HepG2 (cell line): ENCODE results near the gene AMBRA1. TPM values are rescaled to one million over a fixed set of nuclear protein-coding genes. Genes with fewer than 3 reads are reported as not detected.

Experiments
- ATAC-seq: fragments of 200-7000 bp; cut with Tn5 transposase; 3 replicates; pipeline ENCODE4 v1.9.1; 2020; ENCODE audit warnings: mild to moderate bottlenecking, moderate library complexity
- BruUV-seq: library from RNA; stranded (reverse); fragments of 400-500 nt; replicated peaks from 2 replicates; lab custom pipeline; 2021; lab: Mats Ljungman, UMichigan
- CTCF ChIA-PET: fragments of 300-600 bp; formaldehyde crosslinking; extraction: SDS; loops from one replicate; lab custom pipeline; 2021; ENCODE audit warnings: low total read pairs, inconsistent platforms, low intra/inter-chr PET ratio; lab: Yijun Ruan, JAX
- POLR2A ChIA-PET: fragments of 350-600 bp; sonication (Branson Sonifier 250); formaldehyde crosslinking; loops from one replicate; lab custom pipeline; 2020; ENCODE audit warnings: antibody characterized with exemption, inconsistent platforms; lab: Yijun Ruan, JAX
- DNase-seq: peaks from one replicate; pipeline ENCODE4 v3.0.0-alpha.2; 2015; ENCODE audit warnings: low spot score
- FAIRE-seq: peaks from 3 replicates; lab custom pipeline; 2011; peaks lifted over from hg19 to GRCh38; lab: Jason Lieb, UNC
- H2AFZ ChIP-seq: one replicate; pipeline ENCODE4 v1.6.1; 2011; ENCODE audit warnings: low read length, inconsistent platforms
- H3K27ac ChIP-seq: fragments of 300-600 bp; 3 replicates; pipeline ENCODE4 v1.8.0; 2011; ENCODE audit warnings: mixed run types, mild to moderate bottlenecking, mixed read lengths, low read length, inconsistent platforms; ENCODE audit not compliant: insufficient read depth; ENCODE audit errors: extremely low read length
- H3K27me3 ChIP-seq, 2 experiments: fragments of 200-600 bp in 1 of 2; 2 replicates in 1 of 2; 3 replicates in 1 of 2; pipeline versions ENCODE4 v1.6.0 to v1.8.0; 2011; ENCODE audit warnings: low read length in 2 of 2, mild to moderate bottlenecking in 2 of 2, moderate library complexity in 2 of 2, inconsistent platforms in 1 of 2; ENCODE audit not compliant: insufficient read depth in 2 of 2, control insufficient read depth in 1 of 2
- H3K36me3 ChIP-seq, 2 experiments: fragments of 200-600 bp in 1 of 2; replicated peaks in 1 of 2; 2 replicates in 1 of 2; 3 replicates in 1 of 2; pipeline versions ENCODE4 v1.5.1 to v1.8.0; 2011; ENCODE audit warnings: low read length in 2 of 2, inconsistent platforms in 1 of 2; ENCODE audit not compliant: insufficient read depth in 2 of 2, control insufficient read depth in 1 of 2
- H3K4me1 ChIP-seq: 2 replicates; pipeline ENCODE4 v1.5.1; 2012; ENCODE audit warnings: low read length, inconsistent platforms; ENCODE audit not compliant: insufficient read depth
- H3K4me2 ChIP-seq: 2 replicates; pipeline ENCODE4 v1.6.0; 2011; ENCODE audit warnings: low read depth, low read length, inconsistent platforms
- H3K4me3 ChIP-seq, 3 experiments: fragments of 200-600 bp in 1 of 3; sonication (generic), shearing (Covaris generic) in 1 of 3; replicated peaks in 1 of 3; 2 replicates each; pipeline ENCODE4 v1.5.1; 2011 to 2016; ENCODE audit warnings: low read length in 3 of 3, inconsistent platforms in 2 of 3, low read depth in 2 of 3, mild to moderate bottlenecking in 2 of 3, control low read depth in 1 of 3, mixed read lengths in 1 of 3; ENCODE audit not compliant: insufficient read depth in 1 of 3
- H3K79me2 ChIP-seq: one replicate; pipeline ENCODE4 v1.6.1; 2011; ENCODE audit warnings: low read length, inconsistent platforms; ENCODE audit not compliant: insufficient read depth
- H3K9ac ChIP-seq: 2 replicates; pipeline ENCODE4 v1.6.0; 2011; ENCODE audit warnings: mild to moderate bottlenecking, low read depth, low read length, inconsistent platforms; ENCODE audit not compliant: insufficient read depth
- H3K9me3 ChIP-seq: 2 replicates; pipeline ENCODE4 v1.5.1; 2012; ENCODE audit warnings: mild to moderate bottlenecking, low read length
- H4K20me1 ChIP-seq: 2 replicates; pipeline ENCODE4 v1.6.0; 2011; ENCODE audit warnings: inconsistent platforms, mild to moderate bottlenecking, low read length, moderate library complexity; ENCODE audit not compliant: insufficient read depth
- EED ChIP-seq: sonication (generic); formaldehyde crosslinking; IDR thresholded peaks from 2 replicates; pipeline ENCODE4 v1.5.0; 2020; ENCODE audit warnings: mild to moderate bottlenecking, missing genetic modification reagents
- ETV6 ChIP-seq: sonication (generic); formaldehyde crosslinking; conservative IDR thresholded peaks from 2 replicates; pipeline ENCODE4 v1.4.0; 2020; ENCODE audit warnings: missing genetic modification reagents
- IKZF1 ChIP-seq: fragments of 450-650 bp; IDR thresholded peaks from 2 replicates; pipeline ENCODE4 v1.7.1; 2016
- IRF2 ChIP-seq: IDR thresholded peaks from 2 replicates; pipeline ENCODE4 v1.6.1; 2018; ENCODE audit warnings: missing genetic modification reagents, missing compliant biosample characterization
- ISL2 ChIP-seq: sonication (generic); formaldehyde crosslinking; IDR thresholded peaks from 2 replicates; pipeline ENCODE4 v1.5.0; 2020; ENCODE audit warnings: missing genetic modification reagents
- JUNB ChIP-seq: sonication (generic); formaldehyde crosslinking; IDR thresholded peaks from 2 replicates; pipeline ENCODE4 v1.8.0; 2022; ENCODE audit warnings: missing genetic modification reagents, mild to moderate bottlenecking, borderline replicate concordance
- KMT2B ChIP-seq: IDR thresholded peaks from 2 replicates; pipeline ENCODE4 v1.6.1; 2016; ENCODE audit warnings: missing genetic modification reagents, missing compliant biosample characterization
- MIXL1 ChIP-seq: IDR thresholded peaks from 2 replicates; pipeline ENCODE4 v1.6.1; 2016
- PHF8 ChIP-seq: sonication (generic); formaldehyde crosslinking; IDR thresholded peaks from 2 replicates; pipeline ENCODE4 v1.5.0; 2020; ENCODE audit warnings: missing genetic modification reagents
- SAP130 ChIP-seq: IDR thresholded peaks from 2 replicates; pipeline ENCODE4 v1.6.1; 2016; ENCODE audit warnings: low read depth
- TCF12 ChIP-seq, 2 experiments: fragments of 450-650 bp in 1 of 2; sonication (generic) in 1 of 2; formaldehyde crosslinking in 1 of 2; IDR thresholded peaks; 2 replicates each; pipeline versions ENCODE4 v1.6.1 to v1.8.0; 2017 to 2022; ENCODE audit warnings: antibody characterized with exemption in 1 of 2, mild to moderate bottlenecking in 1 of 2, missing genetic modification reagents in 1 of 2, moderate library complexity in 1 of 2
- ZBTB3 ChIP-seq: sonication (generic); formaldehyde crosslinking; IDR thresholded peaks from 2 replicates; pipeline ENCODE4 v1.4.0; 2020; ENCODE audit warnings: low read depth, mild to moderate bottlenecking, moderate library complexity, missing genetic modification reagents, borderline replicate concordance
- ZNF282 ChIP-seq: fragments of 450-650 bp; IDR thresholded peaks from 2 replicates; pipeline ENCODE4 v1.6.1; 2018; ENCODE audit not compliant: partially characterized antibody
- ZNF543 ChIP-seq: sonication (generic); formaldehyde crosslinking; IDR thresholded peaks from 2 replicates; pipeline ENCODE4 v1.4.0; 2020; ENCODE audit warnings: mild to moderate bottlenecking, missing genetic modification reagents
- WGBS: methylation state at CpG from one replicate; pipeline ENCODE4 v1.1.6; 2017; ENCODE audit warnings: low lambda C conversion rate; 5-methylcytosine and 5-hydroxymethylcytosine counted together
- in situ Hi-C: cut with HindIII; loops from 2 replicates; pipeline ENCODE4 v1.10.0; 2017; ENCODE audit warnings: low pct_unique_long_range_greater_than_20kb; ENCODE audit not compliant: extremely low pct_ligation_motif_present
- intact Hi-C: fragments of 100-400 bp; cut with micrococcal nuclease; formaldehyde crosslinking; loops from one replicate; pipeline ENCODE4 v1.10.0; 2022; ENCODE audit not compliant: unreplicated experiment
- polyA plus RNA-seq, 8 experiments: library from polyadenylated mRNA; depleted of rRNA in 3 of 8; stranded (reverse) in 7 of 8; unstranded in 1 of 8; fragments of >200 nt; fragmentation: Illumina TruSeq in 4 of 8; extraction: Trizol in 4 of 8; gene quantifications; 2 replicates each; pipeline versions ENCODE4 v1.2.1 to v1.2.3, GENCODE V29; 2011 to 2016; ENCODE audit warnings: low read depth in 4 of 8, missing spikeins in 1 of 8, mixed read lengths in 1 of 8; ENCODE audit not compliant: insufficient read depth in 1 of 8
- total RNA-seq, 5 experiments: library from RNA; depleted of rRNA; stranded (reverse); fragments of >200 nt; fragmentation: Illumina TruSeq; extraction: Trizol; gene quantifications; 2 replicates each; pipeline ENCODE4 v1.2.3, GENCODE V29; 2016; ENCODE audit warnings: low read depth in 1 of 5
- TF ChIP-seq, protein P1 (sequence below): sonication (generic); formaldehyde crosslinking; IDR thresholded peaks from 2 replicates; pipeline ENCODE4 v1.4.0; 2020; ENCODE audit warnings: missing genetic modification reagents
- TF ChIP-seq, protein P2 (sequence below): sonication (generic); formaldehyde crosslinking; IDR thresholded peaks from 2 replicates; pipeline ENCODE4 v1.8.1; 2023; ENCODE audit warnings: mild to moderate bottlenecking, missing genetic modification reagents
- TF ChIP-seq, protein P3 (sequence below): sonication (generic); formaldehyde crosslinking; IDR thresholded peaks from 2 replicates; pipeline ENCODE4 v1.5.0; 2020; ENCODE audit warnings: mild to moderate bottlenecking, missing genetic modification reagents, borderline replicate concordance

The AMBRA1 gene
- total and polyA plus RNA-seq, 2 of the 13 experiments (the other 11 are each of a cell fraction or from before 2014, with no cell fraction given) = 15.7 to 26.0 TPM

DNA sequence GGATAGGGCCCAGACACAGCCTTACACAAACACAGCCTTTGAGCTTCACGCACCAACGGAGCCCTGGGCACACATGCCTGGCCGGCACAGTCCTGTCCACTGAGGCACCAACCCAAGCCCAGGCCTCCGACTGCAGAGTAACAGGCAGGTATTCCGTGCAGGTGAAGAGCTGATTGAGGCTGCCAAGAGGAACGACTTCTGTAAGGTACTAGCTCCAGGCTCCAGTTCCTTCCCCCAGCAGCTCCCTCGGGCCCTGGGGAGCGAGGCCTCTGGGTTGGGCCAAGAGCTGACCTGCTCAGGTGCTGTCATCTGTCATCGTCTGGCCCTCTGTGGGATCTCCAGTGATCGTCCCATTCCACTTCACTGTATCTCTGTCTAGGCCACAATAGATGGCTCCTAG lies 215.5 kb downstream of the AMBRA1 start:
- H3K9ac ChIP-seq = no peak overlapping the region
- H3K4me1 ChIP-seq = peaks cover 29% of the 10 kb centered on the region
- peaks cover 5% of the 10 kb centered on the region for H4K20me1 ChIP-seq
- in situ Hi-C loops = no loop called here
- H3K4me2 ChIP-seq = no peak overlapping the region
- no peak overlapping the region for H3K4me3 ChIP-seq
- DNase-seq (no peak), FAIRE-seq (no peak), ATAC-seq (no peak)
- peaks cover 4% of the 10 kb centered on the region for H3K79me2 ChIP-seq
- intact Hi-C loops = no loop called here
- H3K9me3 ChIP-seq = no peaks in the 10 kb centered on the region
- no peaks in the 10 kb centered on the region; a peak in 1 of 5 replicates for H3K36me3 ChIP-seq
- ChIA-PET POLR2A (no interaction called here), CTCF (no interaction called here)
- H3K27me3 ChIP-seq = no peaks in the 10 kb centered on the region
- H3K27ac ChIP-seq = no peak overlapping the region
- TF ChIP-seq ISL2 (CRISPR knock-in tag) = no peak
- no peak for TF ChIP-seq ZNF543 (CRISPR knock-in tag)
- TF ChIP-seq PHF8 (CRISPR knock-in tag) = no peak
- no peak for TF ChIP-seq TCF12 (IDR thresholded peaks at IDR 0.05)
- TF ChIP-seq TCF12 (CRISPR knock-in tag; IDR thresholded peaks at IDR 0.05) = no peak
- TF ChIP-seq, protein P1, sequence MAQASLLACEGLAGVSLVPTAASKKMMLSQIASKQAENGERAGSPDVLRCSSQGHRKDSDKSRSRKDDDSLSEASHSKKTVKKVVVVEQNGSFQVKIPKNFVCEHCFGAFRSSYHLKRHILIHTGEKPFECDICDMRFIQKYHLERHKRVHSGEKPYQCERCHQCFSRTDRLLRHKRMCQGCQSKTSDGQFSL (CRISPR knock-in tag) = no peak
- no peak for TF ChIP-seq EED (CRISPR knock-in tag)
- no peak for TF ChIP-seq IRF2
- H2AFZ ChIP-seq = no peak overlapping the region
- no CpG with 5 or more reads among the region's 10 CpGs for WGBS
- no TSS peak for BruUV-seq

DNA sequence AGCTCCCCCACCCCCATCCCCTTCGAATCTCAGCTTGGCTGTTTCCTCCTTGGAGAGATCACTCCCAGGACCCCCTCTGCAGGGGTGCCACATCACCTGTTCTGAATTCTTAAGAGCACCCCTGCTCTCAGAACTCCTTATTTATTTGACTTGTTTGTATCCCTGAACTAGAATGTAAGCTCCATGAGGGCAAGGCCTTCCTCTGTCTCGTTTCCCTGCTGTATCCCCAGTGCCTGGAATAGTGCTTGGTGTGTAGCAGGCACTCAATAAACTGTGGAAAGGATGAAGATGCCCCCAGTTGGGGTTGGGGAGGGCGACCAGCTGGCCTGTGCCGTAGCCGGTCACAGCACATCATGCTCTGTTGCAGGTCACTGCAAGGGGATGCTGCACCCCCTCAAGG lies 216.0 kb downstream of the AMBRA1 start:
- DNase-seq = no peak
- WGBS = 86% methylated on average over 3 of the region's 5 CpGs
- ChIA-PET POLR2A (no interaction called here), CTCF (no interaction called here)
- no peak for ATAC-seq
- no peaks in the 10 kb centered on the region for H3K27me3 ChIP-seq
- no TSS peak for BruUV-seq
- H3K9me3 ChIP-seq = no peaks in the 10 kb centered on the region
- H4K20me1 ChIP-seq = peaks cover under 1% of the 10 kb centered on the region; the same call in 1 of the 2 replicates
- H3K4me3 ChIP-seq = no peak overlapping the region
- H2AFZ ChIP-seq = no peak overlapping the region
- peaks cover 4% of the 10 kb centered on the region for H3K79me2 ChIP-seq
- TF ChIP-seq IKZF1 (no peak), KMT2B (CRISPR knock-in tag) (no peak), ETV6 (CRISPR knock-in tag) (no peak), ZBTB3 (no peak), MIXL1 (CRISPR knock-in tag) (no peak), SAP130 (CRISPR knock-in tag) (no peak), JUNB (CRISPR knock-in tag) (no peak), ZNF282 (no peak)
- TF ChIP-seq, protein P2, sequence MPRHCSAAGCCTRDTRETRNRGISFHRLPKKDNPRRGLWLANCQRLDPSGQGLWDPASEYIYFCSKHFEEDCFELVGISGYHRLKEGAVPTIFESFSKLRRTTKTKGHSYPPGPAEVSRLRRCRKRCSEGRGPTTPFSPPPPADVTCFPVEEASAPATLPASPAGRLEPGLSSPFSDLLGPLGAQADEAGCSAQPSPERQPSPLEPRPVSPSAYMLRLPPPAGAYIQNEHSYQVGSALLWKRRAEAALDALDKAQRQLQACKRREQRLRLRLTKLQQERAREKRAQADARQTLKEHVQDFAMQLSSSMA = no peak
- TF ChIP-seq, protein P3, sequence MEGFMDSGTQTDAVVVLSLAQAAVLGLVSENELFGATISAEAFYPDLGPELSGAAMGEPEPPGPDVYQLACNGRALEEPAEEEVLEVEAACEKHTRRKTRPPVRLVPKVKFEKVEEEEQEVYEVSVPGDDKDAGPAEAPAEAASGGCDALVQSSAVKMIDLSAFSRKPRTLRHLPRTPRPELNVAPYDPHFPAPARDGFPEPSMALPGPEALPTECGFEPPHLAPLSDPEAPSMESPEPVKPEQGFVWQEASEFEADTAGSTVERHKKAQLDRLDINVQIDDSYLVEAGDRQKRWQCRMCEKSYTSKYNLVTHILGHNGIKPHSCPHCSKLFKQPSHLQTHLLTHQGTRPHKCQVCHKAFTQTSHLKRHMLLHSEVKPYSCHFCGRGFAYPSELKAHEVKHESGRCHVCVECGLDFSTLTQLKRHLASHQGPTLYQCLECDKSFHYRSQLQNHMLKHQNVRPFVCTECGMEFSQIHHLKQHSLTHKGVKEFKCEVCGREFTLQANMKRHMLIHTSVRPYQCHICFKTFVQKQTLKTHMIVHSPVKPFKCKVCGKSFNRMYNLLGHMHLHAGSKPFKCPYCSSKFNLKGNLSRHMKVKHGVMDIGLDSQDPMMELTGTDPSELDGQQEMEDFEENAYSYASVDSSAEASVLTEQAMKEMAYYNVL (CRISPR knock-in tag) = no peak
- H3K4me2 ChIP-seq = no peak overlapping the region
- intact Hi-C loops = no loop called here
- H3K4me1 ChIP-seq = peaks cover 24% of the 10 kb centered on the region
- no peak overlapping the region for H3K27ac ChIP-seq
- no peak for FAIRE-seq
- H3K9ac ChIP-seq = no peak overlapping the region
- H3K36me3 ChIP-seq = no peaks in the 10 kb centered on the region; a peak in 1 of 5 replicates
- in situ Hi-C loops = no loop called here
